ENCODE data around the gene LIPH.
"Not testable (repeated sequence)": the region's sequence is repeated elsewhere in the genome, so short reads cannot be mapped to it uniquely, and the experiment has no call there.

LIPH gene

GRCh38 chr3:185484296-185484695, 68.1 kb downstream of the LIPH start:
- DNase-seq, result no peak

GRCh38 chr3:185479373-185479945, 72.9 kb downstream of the LIPH start:
- DNase-seq, result no peak

- DNase-seq, result no peak
Observed at GRCh38 chr3:185477316-185477715, 75.1 kb downstream of the LIPH start.

GRCh38 chr3:185474922-185475321, 77.5 kb downstream of the LIPH start:
- DNase-seq, result not testable (repeated sequence)

GRCh38 chr3:185473290-185473815, 79.0 kb downstream of the LIPH start:
- no peak for DNase-seq

GRCh38 chr3:185470323-185470722, 82.1 kb downstream of the LIPH start:
- DNase-seq, result no peak

GRCh38 chr3:185469542-185469941, 82.8 kb downstream of the LIPH start:
- no peak for DNase-seq

- DNase-seq, result not testable (repeated sequence)
Observed at GRCh38 chr3:185466123-185466522, 86.3 kb downstream of the LIPH start.

GRCh38 chr3:185465471-185465870, 86.9 kb downstream of the LIPH start:
- no peak for DNase-seq

GRCh38 chr3:185460719-185461350, 91.6 kb downstream of the LIPH start:
- no peak for DNase-seq

- no peak for DNase-seq
Observed at GRCh38 chr3:185460309-185460708, 92.1 kb downstream of the LIPH start.

GRCh38 chr3:185457376-185457775, 95.0 kb downstream of the LIPH start:
- DNase-seq, result no peak
